SH-SY5Y (cell line): ENCODE results near the gene ABCD1.

Experiments
- GATA2 ChIP-seq: IDR thresholded peaks from 2 replicates; pipeline ENCODE4 v1.6.1; 2011; ENCODE audit warnings: mild to moderate bottlenecking, low read depth, low read length
- GATA3 ChIP-seq: IDR thresholded peaks from 2 replicates; pipeline ENCODE4 v1.6.1; 2011; ENCODE audit warnings: low read depth, mild to moderate bottlenecking, low read length, moderate library complexity

GRCh38 chrX:153706799-153707198, 17.9 kb upstream of the ABCD1 start:
- TF ChIP-seq GATA2 (no peak), GATA3 (no peak)
